HepG2 (cell line): ENCODE measurements around the gene TTC19. TPM values are rescaled to one million over a fixed set of nuclear protein-coding genes. Genes with fewer than 3 reads are reported as not detected.
"Not testable (repeated sequence)": the region's sequence is repeated elsewhere in the genome, so short reads cannot be mapped to it uniquely, and the experiment has no call there.

Experiments
- ATAC-seq: fragments of 200-7000 bp; cut with Tn5 transposase; 3 replicates; pipeline ENCODE4 v1.9.1; 2020; ENCODE audit warnings: mild to moderate bottlenecking, moderate library complexity
- BruUV-seq: library from RNA; stranded (reverse); fragments of 400-500 nt; replicated peaks from 2 replicates; lab custom pipeline; 2021; lab: Mats Ljungman, UMichigan
- CTCF ChIA-PET: fragments of 300-600 bp; formaldehyde crosslinking; extraction: SDS; loops from one replicate; lab custom pipeline; 2021; ENCODE audit warnings: low total read pairs, inconsistent platforms, low intra/inter-chr PET ratio; lab: Yijun Ruan, JAX
- POLR2A ChIA-PET: fragments of 350-600 bp; sonication (Branson Sonifier 250); formaldehyde crosslinking; loops from one replicate; lab custom pipeline; 2020; ENCODE audit warnings: antibody characterized with exemption, inconsistent platforms; lab: Yijun Ruan, JAX
- DNase-seq: peaks from one replicate; pipeline ENCODE4 v3.0.0-alpha.2; 2015; ENCODE audit warnings: low spot score
- FAIRE-seq: peaks from 3 replicates; lab custom pipeline; 2011; peaks lifted over from hg19 to GRCh38; lab: Jason Lieb, UNC
- H2AFZ ChIP-seq: one replicate; pipeline ENCODE4 v1.6.1; 2011; ENCODE audit warnings: low read length, inconsistent platforms
- H3K27ac ChIP-seq: fragments of 300-600 bp; 3 replicates; pipeline ENCODE4 v1.8.0; 2011; ENCODE audit warnings: mixed run types, mild to moderate bottlenecking, mixed read lengths, low read length, inconsistent platforms; ENCODE audit not compliant: insufficient read depth; ENCODE audit errors: extremely low read length
- H3K27me3 ChIP-seq, 2 experiments: fragments of 200-600 bp in 1 of 2; 2 replicates in 1 of 2; 3 replicates in 1 of 2; pipeline versions ENCODE4 v1.6.0 to v1.8.0; 2011; ENCODE audit warnings: low read length in 2 of 2, mild to moderate bottlenecking in 2 of 2, moderate library complexity in 2 of 2, inconsistent platforms in 1 of 2; ENCODE audit not compliant: insufficient read depth in 2 of 2, control insufficient read depth in 1 of 2
- H3K36me3 ChIP-seq, 2 experiments: fragments of 200-600 bp in 1 of 2; replicated peaks in 1 of 2; 2 replicates in 1 of 2; 3 replicates in 1 of 2; pipeline versions ENCODE4 v1.5.1 to v1.8.0; 2011; ENCODE audit warnings: low read length in 2 of 2, inconsistent platforms in 1 of 2; ENCODE audit not compliant: insufficient read depth in 2 of 2, control insufficient read depth in 1 of 2
- H3K4me1 ChIP-seq: 2 replicates; pipeline ENCODE4 v1.5.1; 2012; ENCODE audit warnings: low read length, inconsistent platforms; ENCODE audit not compliant: insufficient read depth
- H3K4me2 ChIP-seq: 2 replicates; pipeline ENCODE4 v1.6.0; 2011; ENCODE audit warnings: low read depth, low read length, inconsistent platforms
- H3K4me3 ChIP-seq, 3 experiments: fragments of 200-600 bp in 1 of 3; sonication (generic), shearing (Covaris generic) in 1 of 3; replicated peaks in 1 of 3; 2 replicates each; pipeline ENCODE4 v1.5.1; 2011 to 2016; ENCODE audit warnings: low read length in 3 of 3, inconsistent platforms in 2 of 3, low read depth in 2 of 3, mild to moderate bottlenecking in 2 of 3, control low read depth in 1 of 3, mixed read lengths in 1 of 3; ENCODE audit not compliant: insufficient read depth in 1 of 3
- H3K79me2 ChIP-seq: one replicate; pipeline ENCODE4 v1.6.1; 2011; ENCODE audit warnings: low read length, inconsistent platforms; ENCODE audit not compliant: insufficient read depth
- H3K9ac ChIP-seq: 2 replicates; pipeline ENCODE4 v1.6.0; 2011; ENCODE audit warnings: mild to moderate bottlenecking, low read depth, low read length, inconsistent platforms; ENCODE audit not compliant: insufficient read depth
- H3K9me3 ChIP-seq: 2 replicates; pipeline ENCODE4 v1.5.1; 2012; ENCODE audit warnings: mild to moderate bottlenecking, low read length
- H4K20me1 ChIP-seq: 2 replicates; pipeline ENCODE4 v1.6.0; 2011; ENCODE audit warnings: inconsistent platforms, mild to moderate bottlenecking, low read length, moderate library complexity; ENCODE audit not compliant: insufficient read depth
- CBX2 ChIP-seq, 2 experiments: fragments of 200-600 bp in 1 of 2; sonication (generic); formaldehyde crosslinking in 1 of 2; IDR thresholded peaks; 2 replicates each; pipeline versions ENCODE4 v1.7.0 to v1.8.1; 2018 to 2022; ENCODE audit warnings: low read depth in 2 of 2, low read length in 1 of 2, mild to moderate bottlenecking in 1 of 2, missing genetic modification reagents in 1 of 2
- GATAD2A ChIP-seq: IDR thresholded peaks from 2 replicates; pipeline ENCODE4 v1.6.1; 2016
- KLF9 ChIP-seq: IDR thresholded peaks from 2 replicates; pipeline ENCODE4 v1.6.1; 2016; ENCODE audit warnings: low read depth
- MBNL3 ChIP-seq: fragments of 250-450 bp; sonication (Bioruptor Pico); conservative IDR thresholded peaks from 2 replicates; pipeline ENCODE4 v1.8.0; 2022; ENCODE audit warnings: mild to moderate bottlenecking, inconsistent platforms
- TGIF2 ChIP-seq: IDR thresholded peaks from 2 replicates; pipeline ENCODE4 v1.6.1; 2016; ENCODE audit warnings: control low read depth, missing compliant biosample characterization
- ZFP82 ChIP-seq: sonication (generic); formaldehyde crosslinking; IDR thresholded peaks from 2 replicates; pipeline ENCODE4 v1.5.1; 2020; ENCODE audit warnings: mild to moderate bottlenecking, missing genetic modification reagents, borderline replicate concordance
- ZNF616 ChIP-seq: sonication (generic); formaldehyde crosslinking; IDR thresholded peaks from 2 replicates; pipeline ENCODE4 v1.5.0; 2020; ENCODE audit warnings: low read depth, mild to moderate bottlenecking, missing genetic modification reagents
- WGBS: methylation state at CpG from one replicate; pipeline ENCODE4 v1.1.6; 2017; ENCODE audit warnings: low lambda C conversion rate; 5-methylcytosine and 5-hydroxymethylcytosine counted together
- in situ Hi-C: cut with HindIII; loops from 2 replicates; pipeline ENCODE4 v1.10.0; 2017; ENCODE audit warnings: low pct_unique_long_range_greater_than_20kb; ENCODE audit not compliant: extremely low pct_ligation_motif_present
- intact Hi-C: fragments of 100-400 bp; cut with micrococcal nuclease; formaldehyde crosslinking; loops from one replicate; pipeline ENCODE4 v1.10.0; 2022; ENCODE audit not compliant: unreplicated experiment
- polyA plus RNA-seq, 8 experiments: library from polyadenylated mRNA; depleted of rRNA in 3 of 8; stranded (reverse) in 7 of 8; unstranded in 1 of 8; fragments of >200 nt; fragmentation: Illumina TruSeq in 4 of 8; extraction: Trizol in 4 of 8; gene quantifications; 2 replicates each; pipeline versions ENCODE4 v1.2.1 to v1.2.3, GENCODE V29; 2011 to 2016; ENCODE audit warnings: low read depth in 4 of 8, missing spikeins in 1 of 8, mixed read lengths in 1 of 8; ENCODE audit not compliant: insufficient read depth in 1 of 8
- total RNA-seq, 5 experiments: library from RNA; depleted of rRNA; stranded (reverse); fragments of >200 nt; fragmentation: Illumina TruSeq; extraction: Trizol; gene quantifications; 2 replicates each; pipeline ENCODE4 v1.2.3, GENCODE V29; 2016; ENCODE audit warnings: low read depth in 1 of 5
- TF ChIP-seq, protein P1 (sequence below): sonication (generic); formaldehyde crosslinking; IDR thresholded peaks from 2 replicates; pipeline ENCODE4 v1.8.0; 2022; ENCODE audit warnings: low read depth, missing genetic modification reagents

The TTC19 gene
- total and polyA plus RNA-seq, 2 of the 13 experiments (the other 11 are each of a cell fraction or from before 2014, with no cell fraction given), result 4.4 to 24.3 TPM

- POLR2A ChIA-PET, result not testable (repeated sequence)
- H3K36me3 ChIP-seq, result peaks cover 7 to 21% of the 10 kb centered on the region in 2 experiments; a peak in 4 of 5 replicates
Observed at GRCh38 chr17:15979013-15979412, 20.6 kb upstream of the TTC19 start.

GRCh38 chr17:15981208-15981607 is 18.4 kb upstream of the TTC19 start:
- CTCF ChIA-PET, result no interaction called here
- DNase-seq, result no peak
- POLR2A ChIA-PET, result no interaction called here
- no peaks in the 10 kb centered on the region for H3K4me1 ChIP-seq
- no peak for TF ChIP-seq CBX2 (IDR thresholded peaks at IDR 0.05; ENCODE audit: low read depth, low read length)
- TF ChIP-seq CBX2 (CRISPR knock-in tag; IDR thresholded peaks at IDR 0.05; ENCODE audit: low read depth), result no peak
- TF ChIP-seq KLF9 (CRISPR knock-in tag), result no peak
- no peak for TF ChIP-seq ZFP82 (CRISPR knock-in tag)
- TF ChIP-seq, protein P1, sequence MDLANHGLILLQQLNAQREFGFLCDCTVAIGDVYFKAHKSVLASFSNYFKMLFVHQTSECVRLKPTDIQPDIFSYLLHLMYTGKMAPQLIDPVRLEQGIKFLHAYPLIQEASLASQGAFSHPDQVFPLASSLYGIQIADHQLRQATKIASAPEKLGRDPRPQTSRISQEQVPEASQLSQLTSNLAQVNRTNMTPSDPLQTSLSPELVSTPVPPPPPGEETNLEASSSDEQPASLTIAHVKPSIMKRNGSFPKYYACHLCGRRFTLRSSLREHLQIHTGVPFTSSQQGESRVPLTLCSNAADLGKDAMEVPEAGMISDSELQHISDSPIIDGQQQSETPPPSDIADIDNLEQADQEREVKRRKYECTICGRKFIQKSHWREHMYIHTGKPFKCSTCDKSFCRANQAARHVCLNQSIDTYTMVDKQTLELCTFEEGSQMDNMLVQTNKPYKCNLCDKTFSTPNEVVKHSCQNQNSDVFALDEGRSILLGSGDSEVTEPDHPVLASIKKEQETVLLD (CRISPR knock-in tag), result no peak
- no peak for TF ChIP-seq ZNF616 (CRISPR knock-in tag)
- TF ChIP-seq MBNL3 (CRISPR knock-in tag), result no peak
- TF ChIP-seq GATAD2A, result no peak
- TF ChIP-seq TGIF2 (CRISPR knock-in tag), result no peak
- TF ChIP-seq, all 625 proteins: peak for 0
- BruUV-seq, result no TSS peak
- Histone ChIP-seq H3K9me3 (no peaks in the 10 kb centered on the region), H3K79me2 (no peaks in the 10 kb centered on the region), H3K9ac (no peak overlapping the region), H3K27me3 (no peaks in the 10 kb centered on the region), H3K27ac (no peak overlapping the region), H4K20me1 (no peaks in the 10 kb centered on the region), H3K4me2 (no peak overlapping the region), H2AFZ (no peak overlapping the region), H3K4me3 (no peak overlapping the region), H3K36me3 (peaks cover 1 to 9% of the 10 kb centered on the region in 2 experiments; a peak in 4 of 5 replicates)
- FAIRE-seq (no peak), ATAC-seq (no peak)
- in situ Hi-C loops, result no loop called here
- 70% methylated on average over 2 of the region's 2 CpGs for WGBS
- intact Hi-C loops, result no loop called here

More at GRCh38 chr17:15979013-15979412, 20.6 kb upstream of the TTC19 start:
- CTCF ChIA-PET, FAIRE-seq, H4K20me1 ChIP-seq, H3K4me2 ChIP-seq, H3K27me3 ChIP-seq, H3K9me3 ChIP-seq, H3K9ac ChIP-seq, H2AFZ ChIP-seq, BruUV-seq, intact Hi-C loops, H3K4me3 ChIP-seq, in situ Hi-C loops, H3K79me2 ChIP-seq, H3K4me1 ChIP-seq, ATAC-seq, H3K27ac ChIP-seq, DNase-seq: not testable (repeated sequence)
- WGBS, result no CpG with 5 or more reads among the region's 4 CpGs
